ENCODE measurements around the gene TRIM37.
A peak's percentile ranks its signal among the peaks of the same experiment; 100 is the strongest.

Gene TRIM37, protein sequence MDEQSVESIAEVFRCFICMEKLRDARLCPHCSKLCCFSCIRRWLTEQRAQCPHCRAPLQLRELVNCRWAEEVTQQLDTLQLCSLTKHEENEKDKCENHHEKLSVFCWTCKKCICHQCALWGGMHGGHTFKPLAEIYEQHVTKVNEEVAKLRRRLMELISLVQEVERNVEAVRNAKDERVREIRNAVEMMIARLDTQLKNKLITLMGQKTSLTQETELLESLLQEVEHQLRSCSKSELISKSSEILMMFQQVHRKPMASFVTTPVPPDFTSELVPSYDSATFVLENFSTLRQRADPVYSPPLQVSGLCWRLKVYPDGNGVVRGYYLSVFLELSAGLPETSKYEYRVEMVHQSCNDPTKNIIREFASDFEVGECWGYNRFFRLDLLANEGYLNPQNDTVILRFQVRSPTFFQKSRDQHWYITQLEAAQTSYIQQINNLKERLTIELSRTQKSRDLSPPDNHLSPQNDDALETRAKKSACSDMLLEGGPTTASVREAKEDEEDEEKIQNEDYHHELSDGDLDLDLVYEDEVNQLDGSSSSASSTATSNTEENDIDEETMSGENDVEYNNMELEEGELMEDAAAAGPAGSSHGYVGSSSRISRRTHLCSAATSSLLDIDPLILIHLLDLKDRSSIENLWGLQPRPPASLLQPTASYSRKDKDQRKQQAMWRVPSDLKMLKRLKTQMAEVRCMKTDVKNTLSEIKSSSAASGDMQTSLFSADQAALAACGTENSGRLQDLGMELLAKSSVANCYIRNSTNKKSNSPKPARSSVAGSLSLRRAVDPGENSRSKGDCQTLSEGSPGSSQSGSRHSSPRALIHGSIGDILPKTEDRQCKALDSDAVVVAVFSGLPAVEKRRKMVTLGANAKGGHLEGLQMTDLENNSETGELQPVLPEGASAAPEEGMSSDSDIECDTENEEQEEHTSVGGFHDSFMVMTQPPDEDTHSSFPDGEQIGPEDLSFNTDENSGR

DNA sequence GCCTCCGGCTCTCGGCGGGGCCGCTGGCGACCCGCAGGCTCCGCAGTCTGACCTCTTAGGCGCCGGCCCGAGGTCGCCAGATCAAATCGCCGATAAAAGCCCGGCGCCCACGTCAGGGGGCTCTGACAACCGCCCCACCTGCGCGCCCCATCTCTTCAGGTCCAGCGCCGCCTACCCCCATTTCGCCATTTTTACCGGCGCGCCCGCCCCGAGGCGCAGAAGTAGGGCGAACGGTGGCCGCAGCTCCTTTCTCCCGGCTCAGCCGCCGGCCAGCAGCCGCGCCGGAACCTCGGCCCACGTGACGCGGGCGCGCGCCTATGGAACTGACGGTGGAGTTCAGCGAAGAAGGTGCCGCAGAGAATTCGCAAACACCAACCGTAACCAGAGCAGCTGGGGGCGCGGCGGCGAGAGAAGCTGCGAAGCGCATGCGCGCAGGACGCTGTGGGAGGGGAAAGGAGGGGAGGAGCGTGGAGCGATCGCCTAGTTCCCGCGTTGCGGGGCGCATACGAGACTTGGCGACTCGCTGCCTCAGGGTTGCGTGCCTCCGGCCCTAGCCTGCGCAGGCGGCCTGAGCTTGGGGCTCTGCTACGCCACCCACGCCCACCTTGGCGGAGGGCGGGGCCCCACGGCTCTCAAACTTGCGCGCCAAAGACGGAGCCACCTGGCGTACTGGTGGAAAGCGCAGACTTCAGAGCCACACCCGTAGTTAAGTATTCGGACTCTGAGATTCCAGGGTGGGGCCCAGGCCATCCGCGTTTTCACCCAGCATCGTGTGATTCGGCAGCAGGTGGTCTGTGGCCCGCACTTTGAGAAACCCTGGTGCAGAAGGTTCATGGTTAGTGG, at the start of gene TRIM37:
Gene TRIM37, minus strand, starts transcription at position 418 of the 843 bp plus-strand sequence. CDS start 419 bp downstream, outside the sequence.
- DNase-seq, result peak; percentile 93 to 98
- H3K27ac ChIP-seq, result peak within 1 kb of the TSS; percentile 93 to 94
- TF ChIP-seq, protein P1, sequence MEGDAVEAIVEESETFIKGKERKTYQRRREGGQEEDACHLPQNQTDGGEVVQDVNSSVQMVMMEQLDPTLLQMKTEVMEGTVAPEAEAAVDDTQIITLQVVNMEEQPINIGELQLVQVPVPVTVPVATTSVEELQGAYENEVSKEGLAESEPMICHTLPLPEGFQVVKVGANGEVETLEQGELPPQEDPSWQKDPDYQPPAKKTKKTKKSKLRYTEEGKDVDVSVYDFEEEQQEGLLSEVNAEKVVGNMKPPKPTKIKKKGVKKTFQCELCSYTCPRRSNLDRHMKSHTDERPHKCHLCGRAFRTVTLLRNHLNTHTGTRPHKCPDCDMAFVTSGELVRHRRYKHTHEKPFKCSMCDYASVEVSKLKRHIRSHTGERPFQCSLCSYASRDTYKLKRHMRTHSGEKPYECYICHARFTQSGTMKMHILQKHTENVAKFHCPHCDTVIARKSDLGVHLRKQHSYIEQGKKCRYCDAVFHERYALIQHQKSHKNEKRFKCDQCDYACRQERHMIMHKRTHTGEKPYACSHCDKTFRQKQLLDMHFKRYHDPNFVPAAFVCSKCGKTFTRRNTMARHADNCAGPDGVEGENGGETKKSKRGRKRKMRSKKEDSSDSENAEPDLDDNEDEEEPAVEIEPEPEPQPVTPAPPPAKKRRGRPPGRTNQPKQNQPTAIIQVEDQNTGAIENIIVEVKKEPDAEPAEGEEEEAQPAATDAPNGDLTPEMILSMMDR (IDR thresholded peaks at IDR 0.05), result peak in 1 of 2 experiments; percentile 9
- H3K4me3 ChIP-seq, result peak within 1 kb of the TSS; percentile 74 to 90
- H3K36me3 ChIP-seq, result peaks cover 0 to 8% (median 0%) of the 10 kb centered on the region in 3 donors
- no peaks in the 10 kb centered on the region for H3K27me3 ChIP-seq
- H3K4me1 ChIP-seq, result peaks cover 0 to 38% (median 22%) of the 10 kb centered on the region in 4 donors
- intact Hi-C loops (cut with DNase I; ENCODE audit: low total_unique reads), result loop anchor here (2.0 to 5.0 kb wide), 2 partner anchors 48 to 1024 kb away; partner anchors contain the start of genes DYNLL2, PRR11 and SKA2
- H3K9me3 ChIP-seq, result no peaks in the 10 kb centered on the region

DNA sequence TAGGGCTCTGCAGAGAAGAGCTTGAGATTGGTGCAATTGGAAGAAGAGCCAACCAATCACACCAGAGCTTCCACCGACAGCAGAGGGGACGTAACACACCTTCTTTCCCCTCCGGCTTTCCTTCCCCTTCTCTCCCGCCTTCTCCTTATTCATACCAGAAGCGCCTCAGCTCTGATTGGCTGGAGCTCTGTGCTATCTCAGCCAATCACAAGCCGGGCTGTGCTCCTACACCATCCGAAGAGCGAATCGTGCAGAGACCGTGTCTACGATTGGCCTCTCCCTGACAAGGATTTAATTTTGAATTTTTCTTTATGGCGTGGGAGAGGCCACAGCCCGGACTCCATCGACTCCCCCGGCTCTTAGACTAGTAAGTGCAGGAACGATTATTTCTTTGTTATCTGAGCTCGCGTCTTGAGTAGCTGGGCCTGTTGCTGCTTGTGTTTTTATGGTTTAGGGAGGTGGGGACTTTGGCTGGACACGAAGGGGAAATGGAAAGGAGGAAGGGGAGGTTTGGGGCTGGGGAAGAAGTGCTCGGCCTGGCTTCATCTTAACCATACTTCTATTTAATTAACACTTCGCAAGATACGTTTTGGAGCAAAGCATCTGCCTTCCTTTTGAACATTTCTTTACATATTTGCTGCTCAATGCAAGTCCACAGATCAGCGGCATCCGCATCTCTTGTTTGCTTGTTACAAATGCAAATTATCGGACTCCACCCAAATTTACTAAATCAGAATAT, 48.9 kb upstream of the TRIM37 start, which contains the start of gene PRR11:
Gene PRR11, plus strand, starts transcription at position 308 of the 739 bp plus-strand sequence. CDS start 14,007 bp downstream, outside the sequence.
- no peaks in the 10 kb centered on the region for H3K9me3 ChIP-seq
- peak; percentile 98 to 99 for DNase-seq
- intact Hi-C loops (cut with DNase I; ENCODE audit: low total_unique reads), result loop anchor here (2.0 kb wide), 1 partner anchor 49 kb away; the partner anchor contains the start of gene TRIM37
- TF ChIP-seq, protein P1 (IDR thresholded peaks at IDR 0.05), result no peak
- H3K4me3 ChIP-seq, result peak within 1 kb of the TSS; percentile 75 to 76
- peak within 1 kb of the TSS; percentile 63 to 82 for H3K27ac ChIP-seq
- no peaks in the 10 kb centered on the region for H3K36me3 ChIP-seq
- peaks cover 0 to 22% (median 6%) of the 10 kb centered on the region in 4 donors for H3K4me1 ChIP-seq
- no peaks in the 10 kb centered on the region for H3K27me3 ChIP-seq

DNA sequence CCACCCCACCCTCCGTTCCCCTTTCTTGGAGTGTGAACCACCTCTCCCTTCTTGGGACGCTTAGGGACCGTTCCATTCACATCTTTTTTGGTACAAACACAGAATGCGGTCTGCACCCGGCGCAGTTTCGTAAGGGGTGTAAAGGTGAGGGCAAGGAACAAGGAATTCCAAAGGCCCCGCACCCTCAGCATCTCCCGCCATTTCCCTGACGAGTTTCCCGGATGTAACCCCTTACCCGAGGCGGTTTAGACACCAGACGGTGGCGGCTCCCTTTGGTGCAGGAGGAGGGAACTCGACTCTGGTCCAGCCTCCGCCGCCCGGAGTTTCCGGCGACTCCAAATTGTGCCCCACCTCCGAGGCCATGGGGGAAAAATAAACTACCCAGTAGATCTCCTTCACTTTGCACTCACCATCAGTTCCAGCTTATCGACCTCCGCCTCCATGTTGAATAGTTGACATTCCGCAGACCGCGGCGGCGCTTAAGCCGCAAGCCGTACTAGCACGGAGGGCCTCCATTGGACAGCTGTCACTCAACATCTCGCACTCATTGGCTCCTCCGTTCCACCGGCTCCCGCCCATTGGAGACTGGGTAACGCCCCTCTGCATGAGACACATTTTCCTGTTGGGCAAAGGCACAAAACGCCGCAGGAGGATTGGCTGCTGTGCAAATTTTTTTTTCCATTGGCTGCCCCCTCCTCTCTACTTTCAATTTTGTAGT, 48.2 kb upstream of the TRIM37 start, which contains the start of gene SKA2:
Gene SKA2, minus strand, starts transcription at position 466 of the 718 bp plus-strand sequence. Its CDS starts 23 bp downstream, at position 443.
- Histone ChIP-seq H3K4me1 (peaks cover 0 to 22% (median 6%) of the 10 kb centered on the region in 4 donors), H3K9me3 (no peaks in the 10 kb centered on the region), H3K36me3 (no peaks in the 10 kb centered on the region), H3K27ac (peak within 1 kb of the TSS; percentile 63 to 82), H3K27me3 (no peaks in the 10 kb centered on the region), H3K4me3 (peak within 1 kb of the TSS; percentile 75 to 76)
- intact Hi-C loops (cut with DNase I; ENCODE audit: low total_unique reads), result loop anchor here (2.0 kb wide), 1 partner anchor 48 kb away; the partner anchor contains the start of gene TRIM37
- TF ChIP-seq, protein P1 (IDR thresholded peaks at IDR 0.05), result peak in 1 of 2 experiments; percentile 40
- peak; percentile 68 to 96 for DNase-seq

DNA sequence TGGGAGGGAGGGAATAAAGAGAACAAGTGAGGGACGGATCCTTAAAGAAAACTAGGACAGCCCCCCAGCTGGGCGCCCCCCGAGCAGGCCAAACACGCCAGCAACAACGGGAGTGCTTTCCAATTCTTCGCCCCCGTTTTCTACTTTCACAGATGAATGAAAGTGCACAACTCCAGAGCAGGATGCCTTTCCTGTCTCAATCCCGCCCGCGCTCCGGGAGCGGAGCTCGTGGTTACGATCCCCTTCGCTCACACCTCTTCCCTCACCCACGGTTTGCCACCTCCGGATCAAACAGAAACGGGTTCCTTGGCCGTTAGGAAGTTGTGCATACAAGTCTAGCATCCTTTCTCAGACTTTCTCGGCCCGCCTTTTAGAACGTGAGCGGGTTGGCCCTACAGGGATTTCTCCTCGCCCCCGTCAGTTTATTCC, 47.6 kb upstream of the TRIM37 start:
- TF ChIP-seq, protein P1 (IDR thresholded peaks at IDR 0.05), result no peak
- intact Hi-C loops (cut with DNase I; ENCODE audit: low total_unique reads), result loop anchor here (2.0 kb wide), 1 partner anchor 48 kb away; the partner anchor contains the start of gene TRIM37
- Histone ChIP-seq H3K4me1 (peaks cover 0 to 22% (median 6%) of the 10 kb centered on the region in 4 donors), H3K4me3 (peak overlapping the region; percentile 75 to 76), H3K36me3 (no peaks in the 10 kb centered on the region), H3K27me3 (no peaks in the 10 kb centered on the region), H3K27ac (peak overlapping the region; percentile 63 to 82), H3K9me3 (no peaks in the 10 kb centered on the region)
- DNase-seq, result peak in 1 of 2 donors; percentile 40
